ENCODE results near the gene LDLRAD3.

Gene LDLRAD3

GRCh38 chr11:36216061-36216615, 272.3 kb downstream of the LDLRAD3 start:
- TF ChIP-seq CTCF (IDR thresholded peaks at IDR 0.05; ENCODE audit: low read depth, low read length) = no peak
- no peak for DNase-seq (ENCODE audit: extremely low read depth, low read depth)

GRCh38 chr11:36218283-36218921, 274.5 kb downstream of the LDLRAD3 start:
- no peak for DNase-seq (ENCODE audit: extremely low read depth, low read depth)
- TF ChIP-seq CTCF (IDR thresholded peaks at IDR 0.05; ENCODE audit: low read depth, low read length) = no peak

- DNase-seq (ENCODE audit: extremely low read depth, low read depth) = no peak
- no peak for TF ChIP-seq CTCF (IDR thresholded peaks at IDR 0.05; ENCODE audit: low read depth, low read length)
Measured at GRCh38 chr11:36219996-36220395, 276.1 kb downstream of the LDLRAD3 start.

GRCh38 chr11:36222831-36223635, 279.2 kb downstream of the LDLRAD3 start:
- no peak for TF ChIP-seq CTCF (IDR thresholded peaks at IDR 0.05; ENCODE audit: low read depth, low read length)
- DNase-seq (ENCODE audit: extremely low read depth, low read depth) = no peak

GRCh38 chr11:36224209-36224882, 280.5 kb downstream of the LDLRAD3 start:
- no peak for TF ChIP-seq CTCF (IDR thresholded peaks at IDR 0.05; ENCODE audit: low read depth, low read length)
- no peak for DNase-seq (ENCODE audit: extremely low read depth, low read depth)

GRCh38 chr11:36227044-36227443, 283.2 kb downstream of the LDLRAD3 start:
- no peak for DNase-seq (ENCODE audit: extremely low read depth, low read depth)
- no peak for TF ChIP-seq CTCF (IDR thresholded peaks at IDR 0.05; ENCODE audit: low read depth, low read length)
